ENCODE results near the gene RBPJL. TPM values are rescaled to one million over a fixed set of nuclear protein-coding genes. Genes with fewer than 3 reads are reported as not detected.

The RBPJL gene
- total RNA-seq, 1 donor from 2014 or later, result not detected

GRCh38 chr20:45305262-45305661 lies 1.4 kb upstream of the RBPJL start:
- Mint-ChIP-seq H3K4me1 (ENCODE audit: low read depth, unreplicated experiment) (peaks cover 2% of the 10 kb centered on the region), H3K27me3 (ENCODE audit: unreplicated experiment) (peaks cover 17% of the 10 kb centered on the region), H3K27ac (ENCODE audit: unreplicated experiment) (no peak overlapping the region), H3K36me3 (ENCODE audit: unreplicated experiment) (peaks cover 8% of the 10 kb centered on the region), H3K9me3 (ENCODE audit: unreplicated experiment) (peaks cover 3% of the 10 kb centered on the region), H3K4me3 (ENCODE audit: unreplicated experiment) (no peak overlapping the region)
- no peak for TF ChIP-seq CTCF (IDR thresholded peaks at IDR 0.05; ENCODE audit: partially characterized antibody, unreplicated experiment)
- DNase-seq, result no peak

GRCh38 chr20:45307076-45307640 lies 518 bp downstream of the RBPJL start:
- no peaks in the 10 kb centered on the region for H3K4me1 Mint-ChIP-seq (ENCODE audit: low read depth, unreplicated experiment)
- peaks cover 20% of the 10 kb centered on the region for H3K27me3 Mint-ChIP-seq (ENCODE audit: unreplicated experiment)
- peaks cover 8% of the 10 kb centered on the region for H3K36me3 Mint-ChIP-seq (ENCODE audit: unreplicated experiment)
- TF ChIP-seq CTCF (IDR thresholded peaks at IDR 0.05; ENCODE audit: partially characterized antibody, unreplicated experiment), result no peak
- H3K9me3 Mint-ChIP-seq (ENCODE audit: unreplicated experiment), result peaks cover 5% of the 10 kb centered on the region
- DNase-seq, result no peak
- no peak overlapping the region for H3K4me3 Mint-ChIP-seq (ENCODE audit: unreplicated experiment)
- no peak overlapping the region for H3K27ac Mint-ChIP-seq (ENCODE audit: unreplicated experiment)

- Mint-ChIP-seq H3K4me3 (ENCODE audit: unreplicated experiment) (no peak within 1 kb of the TSS), H3K9me3 (ENCODE audit: unreplicated experiment) (peaks cover 6% of the 10 kb centered on the region), H3K4me1 (ENCODE audit: low read depth, unreplicated experiment) (no peaks in the 10 kb centered on the region), H3K27ac (ENCODE audit: unreplicated experiment) (no peak within 1 kb of the TSS), H3K36me3 (ENCODE audit: unreplicated experiment) (peaks cover 6% of the 10 kb centered on the region), H3K27me3 (ENCODE audit: unreplicated experiment) (peaks cover 15% of the 10 kb centered on the region)
- no peak for DNase-seq
- TF ChIP-seq CTCF (IDR thresholded peaks at IDR 0.05; ENCODE audit: partially characterized antibody, unreplicated experiment), result no peak
Measured at GRCh38 chr20:45308117-45308778, 1.6 kb downstream of the RBPJL start, which contains the start of gene MATN4. TSS of gene MATN4 (minus strand) at chr20:45308299. CDS start at chr20:45305582, 2,717 bp downstream.

GRCh38 chr20:45309075-45309474 lies 2.4 kb downstream of the RBPJL start:
- Mint-ChIP-seq H3K4me1 (ENCODE audit: low read depth, unreplicated experiment) (no peaks in the 10 kb centered on the region), H3K4me3 (ENCODE audit: unreplicated experiment) (no peak overlapping the region), H3K27ac (ENCODE audit: unreplicated experiment) (no peak overlapping the region), H3K36me3 (ENCODE audit: unreplicated experiment) (no peaks in the 10 kb centered on the region), H3K9me3 (ENCODE audit: unreplicated experiment) (peaks cover 3% of the 10 kb centered on the region), H3K27me3 (ENCODE audit: unreplicated experiment) (peaks cover 13% of the 10 kb centered on the region)
- DNase-seq, result no peak
- TF ChIP-seq CTCF (IDR thresholded peaks at IDR 0.05; ENCODE audit: partially characterized antibody, unreplicated experiment), result no peak

GRCh38 chr20:45311589-45312211 lies 5.1 kb downstream of the RBPJL start:
- no peaks in the 10 kb centered on the region for H3K36me3 Mint-ChIP-seq (ENCODE audit: unreplicated experiment)
- peaks cover 10% of the 10 kb centered on the region for H3K27me3 Mint-ChIP-seq (ENCODE audit: unreplicated experiment)
- H3K27ac Mint-ChIP-seq (ENCODE audit: unreplicated experiment), result no peak overlapping the region
- H3K4me3 Mint-ChIP-seq (ENCODE audit: unreplicated experiment), result no peak overlapping the region
- peaks cover 3% of the 10 kb centered on the region for H3K9me3 Mint-ChIP-seq (ENCODE audit: unreplicated experiment)
- DNase-seq, result peak; percentile 86
- no peaks in the 10 kb centered on the region for H3K4me1 Mint-ChIP-seq (ENCODE audit: low read depth, unreplicated experiment)
- TF ChIP-seq CTCF (IDR thresholded peaks at IDR 0.05; ENCODE audit: partially characterized antibody, unreplicated experiment), result peak; percentile 92
